Activated naive CD4-positive, alpha-beta T cell treated with anti-CD3 and anti-CD28 coated beads, Interleukin-2, amount 50 U/mL, for 24 hours (primary cell): ENCODE results near the gene MSTN.
"Not testable (repeated sequence)": the region's sequence is repeated elsewhere in the genome, so short reads cannot be mapped to it uniquely, and the experiment has no call there.

Source experiments
- H3K27ac Mint-ChIP-seq: one replicate; pipeline ENCODE4 v1.8.0; 2021; ENCODE audit warnings: mild to moderate bottlenecking, mixed read lengths
- H3K27me3 Mint-ChIP-seq: one replicate; pipeline ENCODE4 v1.8.0; 2021; ENCODE audit warnings: mixed read lengths
- H3K36me3 Mint-ChIP-seq: one replicate; pipeline ENCODE4 v1.8.0; 2021; ENCODE audit warnings: mixed read lengths
- H3K4me1 Mint-ChIP-seq: one replicate; pipeline ENCODE4 v1.8.0; 2021; ENCODE audit warnings: mixed read lengths
- H3K4me3 Mint-ChIP-seq: one replicate; pipeline ENCODE4 v1.8.0; 2021; ENCODE audit warnings: mild to moderate bottlenecking, mixed read lengths
- H3K9me3 Mint-ChIP-seq: one replicate; pipeline ENCODE4 v1.8.0; 2021; ENCODE audit warnings: mixed read lengths

MSTN gene

DNA sequence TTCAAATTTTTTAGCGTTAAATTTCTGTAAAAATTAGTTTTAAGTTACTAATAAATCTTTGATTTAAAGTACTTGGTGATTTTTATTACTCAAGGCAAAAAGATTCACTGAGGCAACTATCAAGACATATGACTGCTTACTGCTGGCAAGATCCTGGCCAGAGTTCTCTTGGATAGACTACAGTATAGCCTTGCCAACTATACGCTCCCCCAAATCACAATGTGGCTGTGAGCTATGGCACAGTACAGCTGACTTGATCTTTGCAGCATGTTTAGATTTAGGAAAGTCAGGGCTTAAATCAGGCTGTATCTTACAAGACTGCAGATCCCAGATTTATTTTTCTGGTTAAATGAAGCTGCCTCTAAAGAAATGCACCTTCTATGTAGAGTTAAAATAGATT lies 26.5 kb downstream of the MSTN start:
- Mint-ChIP-seq H3K9me3 (no peaks in the 10 kb centered on the region), H3K4me1 (no peaks in the 10 kb centered on the region), H3K36me3 (no peaks in the 10 kb centered on the region)

DNA sequence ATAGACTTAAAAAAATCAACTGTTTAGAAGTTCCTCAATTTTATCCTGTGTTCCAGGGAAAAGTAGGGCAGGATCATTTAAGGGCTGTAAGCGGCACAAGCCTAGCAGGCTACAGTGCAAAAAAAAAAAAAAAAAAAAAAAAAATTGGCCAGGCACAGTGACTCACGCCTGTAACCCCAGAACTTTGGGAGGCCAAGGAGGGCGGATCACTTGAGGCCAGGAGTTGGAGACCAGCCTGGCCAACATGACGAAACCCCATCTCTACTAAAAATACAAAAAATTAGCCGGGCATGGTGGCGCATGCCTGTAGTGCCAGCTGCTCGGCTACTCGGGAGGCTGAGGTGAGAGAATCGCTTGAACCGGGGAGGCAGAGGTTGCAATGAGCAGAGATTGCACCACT lies 28.1 kb downstream of the MSTN start:
- H3K27ac Mint-ChIP-seq, H3K4me1 Mint-ChIP-seq, H3K27me3 Mint-ChIP-seq, H3K36me3 Mint-ChIP-seq, H3K4me3 Mint-ChIP-seq, H3K9me3 Mint-ChIP-seq: not testable (repeated sequence)

More for the DNA sequence above, 26.5 kb downstream of the MSTN start:
- no peak overlapping the region for H3K27ac Mint-ChIP-seq
- H3K4me3 Mint-ChIP-seq = no peak overlapping the region
- H3K27me3 Mint-ChIP-seq = peaks cover 5% of the 10 kb centered on the region

DNA sequence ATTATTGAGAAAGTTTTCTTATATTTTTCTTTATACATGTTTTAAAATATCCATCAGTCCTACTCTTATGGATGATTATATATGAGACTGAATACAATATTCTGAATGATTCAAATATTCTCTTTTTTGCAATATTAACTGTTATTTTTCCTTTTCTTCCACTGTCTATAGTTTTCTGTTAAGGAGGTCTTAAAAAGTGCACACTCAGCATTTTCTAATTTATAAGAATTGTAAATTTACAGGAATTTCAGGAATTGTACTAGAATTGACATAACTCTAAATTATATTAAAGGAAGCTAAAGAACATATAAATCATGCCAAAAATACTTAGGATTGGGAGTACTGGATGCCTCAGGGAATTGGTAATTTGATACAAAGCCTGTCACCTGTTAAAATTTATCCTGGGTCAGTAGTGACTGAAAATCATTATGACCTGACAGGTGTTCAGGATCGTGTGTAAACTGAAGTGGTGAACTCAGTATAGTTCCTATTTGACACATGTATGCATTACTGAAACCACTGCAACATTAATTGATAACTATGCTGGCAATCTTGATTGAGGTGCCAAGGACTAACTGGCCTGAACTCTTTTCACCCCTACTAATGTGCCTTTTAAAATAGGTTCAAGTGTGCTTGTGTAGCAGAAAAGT lies 30.4 kb downstream of the MSTN start:
- Mint-ChIP-seq H3K9me3 (no peaks in the 10 kb centered on the region), H3K36me3 (no peaks in the 10 kb centered on the region), H3K27me3 (peaks cover 13% of the 10 kb centered on the region), H3K4me1 (no peaks in the 10 kb centered on the region), H3K4me3 (no peak overlapping the region), H3K27ac (no peak overlapping the region)

DNA sequence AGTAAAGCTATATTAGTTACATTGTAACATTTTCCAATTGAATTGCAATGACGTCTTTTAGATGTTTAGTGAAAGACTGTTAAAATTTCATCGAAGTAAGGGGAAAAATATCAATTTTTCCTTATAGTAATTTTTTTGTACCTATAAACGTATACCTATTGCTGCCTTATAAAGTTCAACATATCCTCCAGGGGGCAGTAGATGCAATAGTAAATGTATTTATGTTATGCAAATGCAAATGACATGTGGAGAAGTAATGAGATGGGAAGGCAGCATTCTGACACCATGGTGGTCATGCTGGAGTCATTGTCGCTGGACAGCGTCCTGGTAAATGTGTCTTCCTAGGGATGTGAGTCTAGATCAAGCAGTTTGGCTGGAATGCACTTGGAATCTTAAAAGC lies 38.7 kb downstream of the MSTN start:
- H3K27ac Mint-ChIP-seq = no peak overlapping the region
- no peaks in the 10 kb centered on the region for H3K4me1 Mint-ChIP-seq
- H3K4me3 Mint-ChIP-seq = no peak overlapping the region
- peaks cover 18% of the 10 kb centered on the region for H3K27me3 Mint-ChIP-seq
- no peaks in the 10 kb centered on the region for H3K36me3 Mint-ChIP-seq
- no peaks in the 10 kb centered on the region for H3K9me3 Mint-ChIP-seq

DNA sequence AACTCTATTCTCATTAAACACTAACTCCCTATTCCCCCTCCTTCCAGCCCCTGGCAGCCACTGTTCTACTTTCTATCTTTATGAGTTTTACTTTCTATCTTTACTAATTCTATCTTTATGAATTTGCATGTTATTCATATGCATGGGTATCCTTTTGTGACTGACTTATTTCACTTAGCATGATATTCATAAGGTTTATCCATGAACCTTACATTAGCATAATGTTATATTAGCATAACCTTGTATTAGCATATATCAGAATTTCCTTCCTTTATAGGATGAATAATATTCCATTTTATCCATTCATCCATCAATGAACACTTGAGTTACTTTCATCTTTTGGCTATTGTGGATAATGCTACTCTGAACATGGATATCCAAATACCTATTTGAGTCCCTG lies 41.8 kb downstream of the MSTN start:
- Mint-ChIP-seq H3K4me1 (no peaks in the 10 kb centered on the region), H3K4me3 (no peak overlapping the region), H3K36me3 (peaks cover 5% of the 10 kb centered on the region), H3K9me3 (peaks cover 22% of the 10 kb centered on the region), H3K27me3 (peaks cover 18% of the 10 kb centered on the region), H3K27ac (no peak overlapping the region)

DNA sequence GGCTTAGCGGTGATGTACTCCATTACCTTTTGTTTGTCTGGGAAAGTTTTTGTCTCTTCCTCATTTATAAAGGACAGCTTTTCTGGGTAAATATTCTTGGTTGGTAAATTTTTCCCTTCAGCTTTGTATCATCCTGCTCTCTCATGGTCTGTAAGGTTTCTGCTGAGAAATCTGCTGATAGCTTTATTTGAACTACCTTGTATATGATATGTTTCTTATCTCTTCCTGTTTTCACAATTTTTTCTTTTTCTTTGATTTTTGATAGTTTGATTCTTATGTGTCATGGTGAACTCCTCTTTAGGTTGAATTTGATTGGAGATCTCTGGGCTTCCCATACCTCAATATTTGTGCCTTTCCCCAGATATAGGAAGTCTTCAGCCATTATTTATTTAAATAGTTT lies 44.7 kb downstream of the MSTN start:
- Mint-ChIP-seq H3K9me3 (peaks cover 35% of the 10 kb centered on the region), H3K27me3 (peaks cover 22% of the 10 kb centered on the region), H3K4me3 (no peak overlapping the region), H3K27ac (no peak overlapping the region), H3K4me1 (no peaks in the 10 kb centered on the region), H3K36me3 (peaks cover 9% of the 10 kb centered on the region)

DNA sequence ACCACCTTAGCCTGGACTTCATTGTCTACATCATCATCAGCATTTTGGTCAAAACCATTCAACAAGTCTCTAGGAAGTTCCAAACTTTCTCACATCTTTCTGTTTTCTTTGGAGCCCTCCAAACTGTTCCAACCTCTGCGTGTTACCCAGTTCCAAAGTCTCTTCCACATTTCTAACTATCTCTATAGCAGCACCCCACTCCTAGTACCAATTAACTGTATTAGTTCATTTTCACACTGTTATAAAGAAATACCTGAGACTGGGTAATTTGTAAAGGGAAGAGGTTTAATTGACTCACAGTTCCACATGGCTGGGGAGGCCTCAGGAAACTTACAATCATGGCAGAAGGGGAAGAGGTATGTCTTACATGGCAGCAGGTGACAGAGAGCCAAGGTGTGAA lies 46.6 kb downstream of the MSTN start:
- not testable (repeated sequence) for H3K4me3 Mint-ChIP-seq, H3K4me1 Mint-ChIP-seq, H3K36me3 Mint-ChIP-seq, H3K27ac Mint-ChIP-seq
- Mint-ChIP-seq H3K9me3 (peaks cover 35% of the 10 kb centered on the region), H3K27me3 (peaks cover 18% of the 10 kb centered on the region)
